GM10266 (cell line): ENCODE measurements around the gene SLC39A6.

ENCODE experiments used
- DNase-seq: peaks from one replicate; pipeline ENCODE4 v3.0.0; 2012; ENCODE audit errors: extremely low spot score
- TF ChIP-seq, protein P1 (sequence below): IDR thresholded peaks from 2 replicates; pipeline ENCODE4 v1.5.1; 2012; ENCODE audit warnings: mild to moderate bottlenecking, low read depth; ENCODE audit not compliant: control insufficient read depth, insufficient read depth; ENCODE audit errors: missing control alignments

SLC39A6 gene

DNA sequence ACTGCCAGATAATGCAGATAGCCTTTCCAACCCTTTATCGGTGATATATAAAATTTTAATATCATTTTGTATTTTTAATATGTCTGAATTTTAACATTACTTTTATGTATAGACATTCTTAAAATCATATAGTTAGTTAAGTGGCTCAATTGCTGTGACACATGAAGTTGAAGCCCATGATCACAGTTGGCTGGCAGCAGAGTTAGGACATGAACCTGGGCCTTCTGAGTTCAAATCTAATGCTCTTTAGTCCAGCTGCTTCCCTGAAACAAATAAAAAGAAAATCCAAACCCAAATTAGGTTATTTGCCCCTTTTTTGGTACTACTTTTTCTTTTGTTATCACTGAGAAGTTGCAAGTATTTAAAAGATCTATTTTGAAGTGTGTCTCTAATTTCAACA, 6.1 kb upstream of the SLC39A6 start:
- TF ChIP-seq, protein P1, sequence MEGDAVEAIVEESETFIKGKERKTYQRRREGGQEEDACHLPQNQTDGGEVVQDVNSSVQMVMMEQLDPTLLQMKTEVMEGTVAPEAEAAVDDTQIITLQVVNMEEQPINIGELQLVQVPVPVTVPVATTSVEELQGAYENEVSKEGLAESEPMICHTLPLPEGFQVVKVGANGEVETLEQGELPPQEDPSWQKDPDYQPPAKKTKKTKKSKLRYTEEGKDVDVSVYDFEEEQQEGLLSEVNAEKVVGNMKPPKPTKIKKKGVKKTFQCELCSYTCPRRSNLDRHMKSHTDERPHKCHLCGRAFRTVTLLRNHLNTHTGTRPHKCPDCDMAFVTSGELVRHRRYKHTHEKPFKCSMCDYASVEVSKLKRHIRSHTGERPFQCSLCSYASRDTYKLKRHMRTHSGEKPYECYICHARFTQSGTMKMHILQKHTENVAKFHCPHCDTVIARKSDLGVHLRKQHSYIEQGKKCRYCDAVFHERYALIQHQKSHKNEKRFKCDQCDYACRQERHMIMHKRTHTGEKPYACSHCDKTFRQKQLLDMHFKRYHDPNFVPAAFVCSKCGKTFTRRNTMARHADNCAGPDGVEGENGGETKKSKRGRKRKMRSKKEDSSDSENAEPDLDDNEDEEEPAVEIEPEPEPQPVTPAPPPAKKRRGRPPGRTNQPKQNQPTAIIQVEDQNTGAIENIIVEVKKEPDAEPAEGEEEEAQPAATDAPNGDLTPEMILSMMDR: no peak
- DNase-seq: no peak

DNA sequence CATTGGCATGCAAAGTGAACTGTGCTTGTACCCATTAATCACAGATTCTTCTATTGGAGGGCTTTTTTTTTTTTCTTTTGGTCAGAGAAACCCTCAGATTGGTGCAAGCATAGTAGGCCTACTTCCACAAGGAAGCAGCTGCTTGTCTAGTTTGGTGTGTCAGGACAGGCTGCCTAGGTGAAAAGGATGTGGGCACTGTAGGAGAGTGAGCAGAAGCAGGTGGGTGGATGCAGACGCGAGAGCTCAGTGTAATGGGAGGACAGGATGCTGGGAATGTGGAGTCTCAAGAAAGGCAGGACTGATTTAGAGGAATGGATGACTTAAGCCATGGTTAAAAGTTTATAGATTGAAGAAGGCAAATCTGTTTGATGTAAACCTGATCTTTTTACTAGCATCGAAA, 3.6 kb upstream of the SLC39A6 start:
- no peak for DNase-seq
- TF ChIP-seq, protein P1: no peak

DNA sequence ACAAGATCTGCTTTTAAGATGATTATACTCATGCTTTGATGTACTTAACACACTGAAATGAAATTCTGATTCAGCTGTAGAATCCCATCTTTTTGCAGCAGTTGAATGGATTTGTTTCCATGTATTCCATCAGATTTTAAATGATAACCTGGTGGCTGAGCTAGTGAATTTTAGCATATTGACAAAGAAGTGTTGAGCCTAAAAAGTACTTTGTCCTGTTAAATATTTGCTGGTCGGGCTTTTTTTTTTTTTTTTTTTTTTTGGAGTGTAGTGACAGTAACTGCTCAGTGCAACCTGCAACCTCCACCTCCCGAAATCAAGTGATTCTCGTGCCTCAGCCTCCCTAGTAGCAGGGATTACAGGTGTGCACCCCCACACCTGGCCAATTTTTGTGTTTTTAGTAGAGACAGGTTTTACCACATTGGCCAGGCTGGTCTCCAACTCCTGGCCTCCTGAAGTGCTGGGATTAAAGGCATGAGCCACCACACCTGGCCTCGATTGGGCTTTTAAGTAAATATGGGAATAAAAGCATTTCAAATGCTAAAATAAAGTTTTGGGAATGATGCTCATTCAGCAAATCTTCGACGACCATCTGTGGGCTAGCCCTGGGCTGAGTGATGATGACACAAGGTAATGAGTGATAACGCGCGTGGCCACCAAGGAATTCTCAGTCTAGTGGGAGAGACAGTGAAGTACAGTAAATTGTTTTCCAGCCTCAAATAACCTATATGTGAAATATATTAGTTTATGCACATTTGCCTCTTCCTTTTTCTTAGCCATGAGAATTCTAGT, 2.7 kb upstream of the SLC39A6 start:
- TF ChIP-seq, protein P1: no peak
- DNase-seq: no peak

DNA sequence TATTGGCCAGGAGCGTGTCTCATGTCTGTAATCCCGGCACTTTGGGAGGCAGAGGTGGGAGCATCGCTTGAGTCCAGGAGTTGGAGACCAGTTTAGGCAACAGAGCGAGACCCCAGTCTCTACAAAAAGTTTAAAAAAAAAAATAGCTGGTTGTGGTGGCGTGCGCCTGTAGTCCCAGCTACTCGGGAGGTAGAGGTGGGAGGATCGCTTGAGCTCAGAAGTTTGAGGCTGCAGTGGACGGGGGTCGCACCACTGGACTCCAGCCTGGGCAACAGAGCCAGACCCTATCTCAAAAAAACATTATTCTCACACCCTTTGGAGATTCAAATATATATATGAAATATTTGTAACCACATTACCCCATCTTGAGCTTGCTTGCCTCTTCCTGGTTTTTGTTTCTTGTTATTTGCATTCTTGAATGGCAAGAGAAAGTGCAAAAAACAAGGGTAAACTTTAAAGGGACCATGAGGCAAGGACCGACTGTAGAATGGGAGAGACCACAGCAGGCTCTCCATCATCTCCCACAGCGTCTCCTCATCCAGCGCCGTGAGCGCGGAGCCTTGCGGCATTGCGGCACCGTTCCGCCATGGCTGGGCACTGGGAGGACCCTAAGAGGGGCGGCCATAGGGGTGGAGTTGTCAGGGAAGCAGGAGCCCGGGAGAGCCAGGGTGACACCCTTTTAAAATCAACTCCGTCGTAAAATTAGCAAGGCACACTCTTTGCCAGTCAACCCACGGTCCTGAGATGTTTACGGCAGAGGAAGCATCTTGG, 1.9 kb upstream of the SLC39A6 start:
- TF ChIP-seq, protein P1: no peak
- no peak for DNase-seq

DNA sequence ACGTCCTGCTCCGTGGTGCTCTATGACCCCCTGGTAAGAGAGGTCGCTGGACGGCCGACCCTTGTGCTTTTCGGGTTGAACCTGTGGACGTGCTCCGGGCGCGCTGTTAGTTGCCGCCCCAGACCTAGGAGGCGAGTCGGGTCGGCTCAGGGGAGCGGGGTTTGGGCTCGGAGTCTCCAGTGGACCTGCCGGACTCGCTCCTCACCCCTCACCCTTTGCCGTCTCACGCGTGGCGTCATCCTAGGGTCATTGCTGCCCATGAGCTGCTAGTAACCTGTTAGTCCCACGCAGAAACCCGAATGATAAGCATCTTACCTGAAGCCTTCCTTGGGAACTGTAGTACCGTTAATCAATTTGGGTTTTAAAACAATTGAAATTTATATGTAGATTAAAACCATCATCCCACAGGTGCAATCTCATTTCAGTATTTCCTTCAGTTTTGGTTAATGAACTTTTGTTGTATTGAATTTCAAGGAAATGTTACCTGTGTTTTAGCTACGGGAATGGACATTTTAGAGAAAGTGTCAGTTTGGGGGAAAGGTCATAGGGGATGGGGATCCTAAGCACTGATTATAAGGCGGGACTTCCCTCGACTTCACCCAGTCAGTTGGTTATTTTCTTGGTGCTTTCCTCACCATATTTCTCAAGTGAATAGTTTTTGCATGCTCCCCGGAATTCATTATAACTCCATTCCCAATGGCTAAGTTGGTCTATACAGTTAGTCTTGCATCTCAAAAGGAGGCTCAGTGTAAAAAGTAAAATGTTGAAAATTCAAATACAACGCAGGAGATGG, 1.1 kb upstream of the SLC39A6 start:
- TF ChIP-seq, protein P1: no peak
- DNase-seq: peak; percentile 40

DNA sequence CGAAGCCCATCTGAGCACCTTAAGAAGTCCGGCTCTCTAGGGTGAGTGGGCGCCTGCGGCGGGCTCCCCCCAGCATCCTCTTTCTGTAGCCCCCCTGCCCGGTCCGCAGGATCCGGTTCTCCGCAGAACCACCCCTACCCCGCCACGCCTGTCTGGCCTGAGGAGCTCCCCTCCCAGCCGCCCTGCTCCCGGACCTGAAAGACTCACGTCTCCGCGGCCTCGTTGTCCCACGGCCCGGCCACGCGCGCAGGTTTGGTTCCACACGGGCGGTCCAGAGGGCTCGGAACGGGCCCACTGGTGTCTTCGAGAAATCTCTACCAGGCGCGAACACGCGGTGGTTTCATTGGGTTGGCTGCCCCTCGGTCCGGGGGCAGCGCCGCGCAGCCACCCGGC, 237 bp downstream of the SLC39A6 start:
- TF ChIP-seq, protein P1: no peak
- no peak for DNase-seq
